K562 (cell line): ENCODE results near the gene SPATA32. TPM values are rescaled to one million over a fixed set of nuclear protein-coding genes. Genes with fewer than 3 reads are reported as not detected.
A peak's percentile ranks its signal among the peaks of the same experiment; 100 is the strongest.

Experiments
- PBX2 ChIP-seq, 2 experiments: IDR thresholded peaks in 1 of 2; conservative IDR thresholded peaks in 1 of 2; 2 replicates each; pipeline ENCODE4 v1.6.1; 2016; ENCODE audit warnings: low read depth in 2 of 2, mild to moderate bottlenecking in 1 of 2, missing compliant biosample characterization in 1 of 2, missing genetic modification characterization in 1 of 2, moderate library complexity in 1 of 2
- SIX5 ChIP-seq, 2 experiments: IDR thresholded peaks; 2 replicates each; pipeline ENCODE4 v1.6.1; 2011; ENCODE audit warnings: low read length in 2 of 2, borderline replicate concordance in 1 of 2, low read depth in 1 of 2, mild to moderate bottlenecking in 1 of 2, moderate library complexity in 1 of 2; ENCODE audit not compliant: insufficient read depth in 1 of 2
- TCF7 ChIP-seq: sonication (generic); IDR thresholded peaks from 2 replicates; pipeline ENCODE4 v1.6.1; 2016; ENCODE audit warnings: antibody characterized with exemption, borderline replicate concordance
- YY1 ChIP-seq, 3 experiments: IDR thresholded peaks; 2 replicates each; pipeline ENCODE4 v1.6.1; 2011; ENCODE audit warnings: low read length in 2 of 3, mild to moderate bottlenecking in 2 of 3, moderate library complexity in 2 of 3, borderline replicate concordance in 1 of 3, control low read depth in 1 of 3, low read depth in 1 of 3; ENCODE audit not compliant: insufficient read depth in 3 of 3, insufficient replicate concordance in 2 of 3, control insufficient read depth in 1 of 3, insufficient read length in 1 of 3; ENCODE audit errors: extremely low read depth in 1 of 3
- ZBTB40 ChIP-seq, 2 experiments: fragments of 450-650 bp in 1 of 2; sonication (generic) in 1 of 2; formaldehyde crosslinking in 1 of 2; IDR thresholded peaks; 2 replicates each; pipeline versions ENCODE4 v1.7.1 to v1.9.0; 2016 to 2022; ENCODE audit warnings: inconsistent platforms in 1 of 2, mild to moderate bottlenecking in 1 of 2, missing genetic modification reagents in 1 of 2
- polyA plus RNA-seq, 8 experiments: library from polyadenylated mRNA; depleted of rRNA in 4 of 8; stranded (reverse) in 5 of 8; unstranded in 3 of 8; fragments of >200 nt; fragmentation: Nextera tagmentation in 2 of 8; fragmentation: Illumina TruSeq in 1 of 8; extraction: Ambion mirVana in 2 of 8; extraction: Trizol in 1 of 8; gene quantifications; 2 replicates each; pipeline versions ENCODE4 v1.2.1 to v1.2.3, GENCODE V29; 2011 to 2014; ENCODE audit warnings: inconsistent platforms in 1 of 8, missing spikeins in 1 of 8
- total RNA-seq, 7 experiments: library from RNA; depleted of rRNA in 6 of 7; stranded (reverse); fragments of >200 nt in 6 of 7; fragmentation: Illumina TruSeq in 2 of 7; extraction: Trizol in 2 of 7; gene quantifications; 2 replicates each; pipeline versions ENCODE4 v1.2.1 to v1.2.3, GENCODE V29; 2011 to 2021; ENCODE audit warnings: low replicate concordance in 1 of 7

Gene SPATA32
- total and polyA plus RNA-seq, 9 of the 15 experiments (the other 6 are each of a cell fraction or from before 2014, with no cell fraction given), result 0.03 to 0.06 TPM; not detected in 7

GRCh38 chr17:45247429-45248131 lies 14.3 kb downstream of the SPATA32 start (continued):
- peak in 1 of 3 experiments; percentile 4 for TF ChIP-seq YY1 (IDR thresholded peaks at IDR 0.05; ENCODE audit: borderline replicate concordance in 1 of 3, control insufficient read depth in 1 of 3, extremely low read depth in 1 of 3, insufficient read depth in 3 of 3, insufficient read length in 1 of 3, insufficient replicate concordance in 2 of 3, low read depth in 1 of 3, low read length in 2 of 3)
- TF ChIP-seq TCF7, result no peak
- TF ChIP-seq ZBTB40 (IDR thresholded peaks at IDR 0.05), result peak; percentile 56; the same call in 1 of the 2 replicates
- no peak for TF ChIP-seq ZBTB40 (CRISPR knock-in tag; IDR thresholded peaks at IDR 0.05)
- no peak for TF ChIP-seq PBX2 (CRISPR knock-in tag; IDR thresholded peaks at IDR 0.05; ENCODE audit: low read depth)
- no peak for TF ChIP-seq PBX2 (tag; conservative IDR thresholded peaks at IDR 0.05; ENCODE audit: low read depth)
- TF ChIP-seq SIX5 (IDR thresholded peaks at IDR 0.05; ENCODE audit: borderline replicate concordance in 1 of 2, insufficient read depth in 1 of 2, low read depth in 1 of 2, low read length in 2 of 2), result no peak
- TF ChIP-seq, all 486 proteins: peak for 88
